GM19238 (cell line): ENCODE data around the gene DARS1.
A peak's percentile ranks its signal among the peaks of the same experiment; 100 is the strongest.

Source experiments
- DNase-seq: peaks from one replicate; pipeline ENCODE4 v3.0.0; 2011; ENCODE audit warnings: low spot score; ENCODE audit not compliant: insufficient read length

The DARS1 gene

DNA sequence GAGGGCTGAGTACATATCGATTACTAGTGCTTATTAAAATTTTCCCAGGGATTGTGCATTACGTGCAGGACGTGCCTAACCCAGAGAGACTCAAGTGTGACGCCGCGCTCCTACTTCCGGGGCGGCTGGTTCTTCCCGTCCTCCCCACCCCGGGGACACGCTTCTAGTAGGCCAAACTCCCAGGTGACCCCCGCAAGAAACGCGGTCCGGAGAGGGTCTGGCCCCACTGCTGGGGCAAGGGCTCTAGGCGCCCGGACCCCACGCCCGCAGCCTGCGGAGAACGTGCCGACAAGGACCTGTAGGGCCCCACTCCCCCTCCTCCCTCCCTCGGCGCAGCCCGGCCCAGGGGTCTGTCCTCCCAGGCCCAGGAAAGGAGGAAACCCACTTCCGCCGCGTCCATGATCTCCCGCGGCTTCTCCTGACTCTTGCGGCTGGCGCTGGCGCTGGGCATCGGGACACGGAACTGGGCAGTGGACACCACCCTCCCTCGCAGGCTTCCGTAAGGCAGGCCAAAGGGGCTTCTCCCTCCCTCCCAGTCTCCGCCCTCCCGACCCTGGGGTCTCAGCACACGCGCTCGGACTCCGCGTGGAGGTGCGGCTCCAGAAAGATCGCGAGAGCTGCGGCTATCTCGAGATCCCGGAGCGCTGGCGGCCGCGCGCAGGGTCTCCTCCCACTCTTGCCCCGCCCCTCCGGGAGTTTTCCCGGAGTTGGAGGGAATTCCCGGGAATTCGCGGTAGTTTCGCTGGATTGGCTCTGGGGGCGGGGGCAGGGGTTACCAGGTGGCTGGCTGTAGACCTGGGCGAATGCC, at the start of gene DARS1:
Gene DARS1, minus strand, starts transcription at position 609 of the 808 bp plus-strand sequence. Its CDS starts 158 bp downstream, at position 451.
- peak; percentile 82 for DNase-seq

DNA sequence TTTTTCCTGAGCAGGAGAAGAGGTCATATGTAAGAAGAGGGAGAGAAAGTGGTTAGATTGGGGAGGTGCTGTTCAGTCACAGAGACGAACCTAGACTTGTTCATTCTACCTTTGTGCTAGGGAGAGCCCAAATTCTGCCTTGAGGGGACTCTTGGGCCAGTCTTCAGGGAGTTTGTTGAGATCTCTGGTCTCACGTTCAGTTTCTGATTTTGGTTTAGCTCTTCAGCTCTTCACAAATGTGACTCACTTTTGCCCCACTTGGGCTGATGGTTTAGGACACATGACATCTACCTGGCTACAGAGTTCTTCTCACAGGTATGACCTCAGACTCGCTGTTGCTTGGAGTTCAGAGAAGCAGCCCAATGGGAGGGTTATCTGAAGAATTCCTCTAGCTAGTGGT, 49.2 kb upstream of the DARS1 start:
- DNase-seq = no peak

- DNase-seq = no peak
Observed at GRCh38 chr2:136032817-136033535, 47.5 kb upstream of the DARS1 start.

DNA sequence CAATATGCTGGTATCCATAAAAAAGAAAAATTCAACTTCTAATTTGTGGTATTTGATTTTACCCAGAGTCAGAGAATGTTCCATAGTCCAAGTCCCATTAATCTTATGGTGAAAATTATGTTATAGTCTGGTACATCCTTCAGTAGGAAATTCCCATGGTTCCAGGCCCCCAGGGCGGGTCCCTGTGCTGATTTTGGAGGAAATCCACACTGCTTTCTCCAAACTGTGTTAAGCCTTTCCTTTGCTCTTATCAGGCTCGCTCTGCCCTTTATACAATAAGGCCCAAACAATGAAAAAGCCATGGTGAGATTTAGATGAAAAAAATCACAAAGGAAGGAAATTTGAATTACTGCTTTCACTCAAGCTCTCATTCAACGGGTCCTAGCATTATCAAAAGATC, 46.8 kb upstream of the DARS1 start:
- no peak for DNase-seq

GRCh38 chr2:136031711-136032110, 46.3 kb upstream of the DARS1 start:
- no peak for DNase-seq

- no peak for DNase-seq
Observed at GRCh38 chr2:136030406-136030805, 45.0 kb upstream of the DARS1 start.

DNA sequence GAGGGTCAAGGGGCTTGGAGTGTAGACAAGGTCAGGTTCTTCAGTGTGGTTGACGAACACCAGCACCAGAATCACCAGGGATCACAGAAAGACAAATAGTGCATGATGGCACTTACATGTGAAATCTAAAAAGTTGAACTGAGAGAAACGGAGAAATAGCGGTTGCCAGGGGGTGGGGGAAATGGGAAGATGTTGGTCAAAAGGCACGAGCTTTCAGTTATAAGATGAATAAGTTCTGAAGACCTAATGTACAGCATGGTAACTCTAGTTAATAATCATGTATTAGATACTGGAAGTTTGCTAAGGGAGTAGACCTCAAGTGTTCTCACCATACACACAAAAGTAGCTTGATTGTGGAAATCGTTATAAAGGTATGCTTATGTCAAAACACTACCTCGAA, 43.7 kb upstream of the DARS1 start:
- no peak for DNase-seq

DNA sequence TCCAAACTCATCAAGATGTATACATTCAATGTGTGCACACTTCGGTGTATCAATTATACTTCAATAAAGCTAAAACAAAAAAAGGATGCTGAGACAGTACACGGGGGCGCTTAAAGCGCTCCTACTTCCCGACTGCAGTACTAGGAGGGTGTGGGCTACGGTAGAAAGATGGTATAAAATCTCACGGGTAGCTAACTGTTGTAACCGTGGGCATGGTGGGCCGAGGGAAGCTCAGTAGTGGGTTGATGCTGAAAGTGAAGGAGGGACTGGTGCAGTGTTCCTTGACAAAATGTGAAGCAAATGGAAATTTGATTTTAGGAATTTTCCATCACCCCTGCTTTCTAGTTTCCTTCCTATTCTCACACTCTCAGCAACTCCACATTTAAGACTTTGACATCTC, 42.6 kb upstream of the DARS1 start:
- no peak for DNase-seq

GRCh38 chr2:136027112-136027511, 41.7 kb upstream of the DARS1 start:
- no peak for DNase-seq

DNA sequence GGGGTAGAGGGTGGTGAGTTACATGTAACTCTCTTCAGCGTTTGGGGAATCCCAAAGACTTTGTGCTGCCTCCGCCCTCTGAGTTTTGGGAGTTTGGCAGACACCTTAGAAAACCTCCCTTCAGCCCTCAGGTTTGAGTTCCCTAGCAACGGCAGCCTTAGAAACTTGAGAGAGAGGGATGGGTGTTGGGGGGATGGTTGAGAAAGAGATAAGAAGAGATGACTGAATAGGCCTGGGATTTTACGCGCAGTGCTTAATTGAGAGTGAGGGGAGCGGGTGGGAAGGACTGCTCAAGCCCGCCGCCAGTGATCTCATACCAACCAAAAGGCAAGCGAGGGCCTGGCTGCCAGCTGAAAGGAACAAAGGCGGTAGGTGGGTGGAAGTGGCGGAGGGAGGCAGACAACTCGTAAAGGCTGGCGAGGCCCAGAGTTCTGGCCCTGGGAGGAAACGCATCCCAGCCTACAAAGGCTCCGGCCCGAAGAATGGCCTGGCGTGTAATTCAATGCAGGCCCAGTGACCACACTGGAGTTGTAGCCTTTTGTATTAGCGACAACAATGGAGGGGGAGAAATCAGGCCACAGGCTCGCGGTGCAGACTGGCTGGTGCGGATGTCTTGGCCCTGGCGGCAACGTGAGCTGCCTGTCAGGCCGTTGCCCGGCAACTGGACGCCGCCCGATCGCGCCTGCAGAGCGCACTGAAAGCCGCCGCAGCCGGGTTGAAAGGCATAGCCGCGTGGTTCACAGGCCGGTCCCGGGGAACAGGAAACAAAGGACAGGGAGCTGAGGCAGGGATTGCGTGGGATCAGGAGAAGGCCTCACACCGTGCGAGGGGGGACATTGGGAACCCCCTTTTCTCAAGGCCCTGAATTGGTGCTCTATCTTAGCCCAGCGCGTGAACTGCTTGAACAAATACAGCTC, 39.9 kb upstream of the DARS1 start:
- DNase-seq = peak; percentile 20

- DNase-seq = no peak
Observed at GRCh38 chr2:136024616-136025015, 39.2 kb upstream of the DARS1 start.

- DNase-seq = no peak
Observed at GRCh38 chr2:136024185-136024584, 38.8 kb upstream of the DARS1 start.

- no peak for DNase-seq
Observed at GRCh38 chr2:136023416-136023815, 38.0 kb upstream of the DARS1 start.

- no peak for DNase-seq
Observed at GRCh38 chr2:136022396-136023146, 37.1 kb upstream of the DARS1 start.

- no peak for DNase-seq
Observed at GRCh38 chr2:136021976-136022375, 36.5 kb upstream of the DARS1 start.

GRCh38 chr2:136021406-136021805, 36.0 kb upstream of the DARS1 start:
- no peak for DNase-seq

DNA sequence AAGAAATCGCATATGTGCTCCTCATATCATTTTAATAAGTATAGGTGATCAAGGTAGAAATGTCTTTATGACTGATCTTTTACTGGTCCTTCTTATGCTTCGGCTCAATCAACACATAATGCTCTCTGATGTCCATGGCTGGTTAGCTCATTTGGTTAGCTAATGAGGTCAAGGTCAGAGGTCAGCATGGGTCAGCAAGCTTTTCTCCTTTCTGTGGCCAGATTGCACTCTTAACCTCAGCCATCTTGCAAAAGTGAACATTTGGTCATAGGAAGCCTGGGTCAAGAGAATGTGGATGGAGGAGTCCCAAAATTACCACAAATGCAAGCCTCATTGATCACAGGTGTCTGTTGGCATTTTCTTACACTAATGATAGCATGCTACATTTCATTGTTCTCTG, 35.4 kb upstream of the DARS1 start:
- no peak for DNase-seq

DNA sequence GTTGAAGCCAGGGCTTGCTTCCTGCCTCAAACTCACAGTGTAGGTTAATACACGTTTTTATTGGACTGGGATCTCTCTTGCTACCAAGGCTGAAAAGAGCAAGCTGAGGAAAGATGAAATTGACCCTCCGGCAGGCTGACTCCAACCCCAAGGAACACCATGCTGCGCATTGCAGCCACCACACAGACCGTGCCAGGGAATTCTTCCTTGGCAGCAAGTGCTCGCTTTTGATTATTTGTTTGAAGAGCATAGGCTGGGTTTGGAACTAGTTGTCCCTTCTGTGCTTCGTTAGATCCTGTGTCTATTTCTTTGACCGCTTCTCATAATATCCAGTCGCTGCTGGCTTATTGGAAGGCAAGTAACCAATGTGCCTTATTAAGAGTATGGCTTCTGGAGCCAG, 34.4 kb upstream of the DARS1 start:
- no peak for DNase-seq

GRCh38 chr2:136019306-136019705, 33.9 kb upstream of the DARS1 start:
- no peak for DNase-seq

- DNase-seq = no peak
Observed at GRCh38 chr2:136017786-136018185, 32.4 kb upstream of the DARS1 start.

GRCh38 chr2:136016836-136017235, 31.4 kb upstream of the DARS1 start:
- DNase-seq = no peak
